Gastrocnemius medialis (tissue), 4 donors: ENCODE results near the gene UBN2.

Experiments
- POLR2A ChIP-seq, 2 donors: fragments of 450-650 bp; IDR thresholded peaks; one replicate each; pipeline ENCODE4 v1.6.1; 2017; ENCODE audit warnings: antibody characterized with exemption in 2 of 2, mild to moderate bottlenecking in 2 of 2, moderate library complexity in 2 of 2
- TF ChIP-seq, protein P1 (sequence below), 5 experiments: fragments of 450-650 bp in 3 of 5; fragments of 200-600 bp in 2 of 5; sonication (generic) in 2 of 5; IDR thresholded peaks in 4 of 5; conservative IDR thresholded peaks in 1 of 5; 1 replicate in 4 of 5; 2 replicates in 1 of 5; pipeline ENCODE4 v1.5.1; 2016 to 2019; ENCODE audit warnings: antibody characterized with exemption in 5 of 5, mild to moderate bottlenecking in 3 of 5, moderate library complexity in 3 of 5

DNA sequence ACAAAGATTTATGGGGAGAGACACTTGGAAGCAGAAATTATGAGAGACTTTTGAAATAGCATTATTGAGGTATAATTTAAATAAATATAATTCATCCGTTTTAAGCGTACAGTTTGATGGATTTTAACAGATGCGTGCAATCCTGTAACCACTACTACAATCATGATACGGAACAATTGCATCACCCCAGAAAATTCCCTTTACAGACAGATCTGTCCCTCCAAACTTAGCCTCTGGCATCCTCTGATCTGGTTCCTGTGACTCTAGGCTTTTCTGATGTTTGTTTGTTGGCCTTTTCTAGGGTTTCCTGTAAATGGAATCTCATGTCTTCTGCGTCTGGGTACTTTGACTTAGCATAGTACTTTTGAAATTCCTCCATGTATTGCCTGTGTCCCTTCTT, 15.5 kb downstream of the UBN2 start:
- TF ChIP-seq, protein P1, sequence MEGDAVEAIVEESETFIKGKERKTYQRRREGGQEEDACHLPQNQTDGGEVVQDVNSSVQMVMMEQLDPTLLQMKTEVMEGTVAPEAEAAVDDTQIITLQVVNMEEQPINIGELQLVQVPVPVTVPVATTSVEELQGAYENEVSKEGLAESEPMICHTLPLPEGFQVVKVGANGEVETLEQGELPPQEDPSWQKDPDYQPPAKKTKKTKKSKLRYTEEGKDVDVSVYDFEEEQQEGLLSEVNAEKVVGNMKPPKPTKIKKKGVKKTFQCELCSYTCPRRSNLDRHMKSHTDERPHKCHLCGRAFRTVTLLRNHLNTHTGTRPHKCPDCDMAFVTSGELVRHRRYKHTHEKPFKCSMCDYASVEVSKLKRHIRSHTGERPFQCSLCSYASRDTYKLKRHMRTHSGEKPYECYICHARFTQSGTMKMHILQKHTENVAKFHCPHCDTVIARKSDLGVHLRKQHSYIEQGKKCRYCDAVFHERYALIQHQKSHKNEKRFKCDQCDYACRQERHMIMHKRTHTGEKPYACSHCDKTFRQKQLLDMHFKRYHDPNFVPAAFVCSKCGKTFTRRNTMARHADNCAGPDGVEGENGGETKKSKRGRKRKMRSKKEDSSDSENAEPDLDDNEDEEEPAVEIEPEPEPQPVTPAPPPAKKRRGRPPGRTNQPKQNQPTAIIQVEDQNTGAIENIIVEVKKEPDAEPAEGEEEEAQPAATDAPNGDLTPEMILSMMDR (IDR thresholded peaks at IDR 0.05 in 4 of 5, conservative IDR thresholded peaks at IDR 0.05 in 1 of 5), result no peak
- no peak for TF ChIP-seq POLR2A (IDR thresholded peaks at IDR 0.05)
